GM19023 (cell line): ENCODE data around the gene GOLGA8N.

ENCODE experiments used
- ATAC-seq: cut with Tn5 transposase; IDR thresholded peaks from one replicate; pipeline ENCODE4 v1.9.1; 2021; ENCODE audit warnings: mild to moderate bottlenecking, moderate library complexity; ENCODE audit not compliant: unreplicated experiment

GOLGA8N gene

GRCh38 chr15:32649342-32649741 lies 56.1 kb downstream of the GOLGA8N start:
- no peak for ATAC-seq

- peak; percentile 88 for ATAC-seq
These were observed 58.1 kb downstream of the GOLGA8N start for GRCh38 chr15:32651229-32651837.

DNA sequence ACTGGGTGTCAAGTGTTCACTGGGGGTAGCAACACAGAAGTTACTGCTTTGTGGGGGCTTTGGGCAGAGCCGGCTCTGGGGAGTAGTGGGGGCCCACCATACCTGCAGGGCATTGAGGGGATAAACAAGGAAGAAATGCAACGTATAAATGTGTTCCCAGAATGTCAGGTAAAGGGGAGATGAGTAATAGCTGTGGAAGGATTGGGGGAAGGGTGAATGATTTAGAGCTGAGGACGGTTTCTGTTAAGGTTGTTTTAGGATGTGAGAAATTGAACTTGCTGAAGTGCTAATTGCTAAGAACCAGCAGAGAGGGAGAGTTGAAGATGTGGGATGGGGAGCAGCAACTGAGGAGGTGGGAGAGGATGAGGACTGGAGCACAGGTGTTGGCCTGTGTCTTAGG lies 58.9 kb downstream of the GOLGA8N start:
- ATAC-seq, result no peak

DNA sequence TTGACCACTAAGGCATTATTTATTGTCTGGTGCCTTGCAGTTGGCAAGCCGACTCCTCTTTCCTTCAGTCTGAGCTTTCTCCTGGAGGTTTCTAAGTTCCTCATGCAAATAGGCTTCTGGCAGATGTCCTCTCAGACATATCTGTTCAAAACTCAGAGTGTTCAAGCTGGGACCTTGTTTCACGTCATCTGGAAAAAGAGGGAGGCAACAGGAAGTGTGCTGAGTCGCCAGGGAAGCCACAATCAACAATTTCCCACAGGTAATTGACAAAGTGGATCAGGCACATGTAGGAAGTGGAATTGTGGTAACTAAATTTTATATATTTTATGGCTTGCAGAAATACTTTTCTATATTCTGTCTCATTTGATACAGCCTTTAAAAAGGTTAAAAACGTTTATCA lies 62.8 kb downstream of the GOLGA8N start:
- no peak for ATAC-seq

- ATAC-seq, result no peak
These were observed 63.2 kb downstream of the GOLGA8N start for GRCh38 chr15:32656496-32656895.
